SU-DHL-6 (cell line): ENCODE measurements around the gene MRPS10.

Experiments used
- H2AFZ ChIP-seq: fragments of 200-600 bp; sonication (generic); 2 replicates; pipeline ENCODE4 v1.6.1; 2014; ENCODE audit warnings: low read depth, mild to moderate bottlenecking, moderate library complexity, mixed read lengths, antibody characterized with exemption, low read length; ENCODE audit not compliant: severe bottlenecking
- H3F3A ChIP-seq: fragments of 200-600 bp; shearing (Covaris generic); 2 replicates; pipeline ENCODE4 v1.6.0; 2016; ENCODE audit warnings: antibody characterized with exemption, mild to moderate bottlenecking; ENCODE audit not compliant: insufficient read depth
- H3K27ac ChIP-seq: fragments of 200-600 bp; sonication (generic); 2 replicates; pipeline ENCODE4 v1.5.1; 2016; ENCODE audit warnings: low read depth, mild to moderate bottlenecking, low read length, moderate library complexity, mixed read lengths
- H3K27me3 ChIP-seq: fragments of 200-600 bp; sonication (generic), shearing (Covaris generic); 2 replicates; pipeline ENCODE4 v1.6.0; 2014; ENCODE audit warnings: mild to moderate bottlenecking, low read length
- H3K36me3 ChIP-seq: fragments of 200-600 bp; sonication (generic); 2 replicates; pipeline ENCODE4 v1.6.1; 2014; ENCODE audit warnings: mild to moderate bottlenecking, low read length, mixed read lengths
- H3K4me2 ChIP-seq: fragments of 300-600, 200-600 bp; shearing (Covaris generic), sonication (generic); 2 replicates; pipeline ENCODE4 v1.6.0; 2014; ENCODE audit warnings: low read length, low read depth, mild to moderate bottlenecking; ENCODE audit not compliant: poor library complexity, severe bottlenecking
- H3K4me3 ChIP-seq: fragments of 200-600 bp; sonication (generic); 2 replicates; pipeline ENCODE4 v1.5.1; 2014; ENCODE audit warnings: antibody characterized with exemption, low read length, mild to moderate bottlenecking, mixed read lengths; ENCODE audit not compliant: insufficient read depth, poor library complexity, severe bottlenecking
- H3K79me2 ChIP-seq: fragments of 200-600 bp; sonication (generic); 2 replicates; pipeline ENCODE4 v1.6.1; 2014; ENCODE audit warnings: mild to moderate bottlenecking, low read length, moderate library complexity; ENCODE audit not compliant: insufficient read depth
- H3K9ac ChIP-seq: fragments of 200-600 bp; sonication (generic); 2 replicates; pipeline ENCODE4 v1.7.0; 2014; ENCODE audit warnings: mild to moderate bottlenecking, low read length
- H3K9me2 ChIP-seq: fragments of 200-600 bp; sonication (generic); replicated peaks from 2 replicates; pipeline ENCODE4 v1.6.1; 2014; ENCODE audit warnings: low read length; ENCODE audit not compliant: insufficient read depth
- H3K9me3 ChIP-seq: fragments of 200-600 bp; sonication (generic); 2 replicates; pipeline ENCODE4 v1.6.1; 2014; ENCODE audit warnings: low read length, mixed read lengths; ENCODE audit not compliant: insufficient read depth
- H4K20me1 ChIP-seq: fragments of 200-600 bp; sonication (generic); 2 replicates; pipeline ENCODE4 v1.6.1; 2014; ENCODE audit warnings: low read depth, mild to moderate bottlenecking, antibody characterized with exemption, low read length, moderate library complexity, mixed read lengths
- EZH2phosphoT487 ChIP-seq: fragments of 200-600 bp; sonication (generic), shearing (Covaris generic); conservative IDR thresholded peaks from 2 replicates; pipeline ENCODE4 v1.6.1; 2018; ENCODE audit warnings: mild to moderate bottlenecking, antibody characterized with exemption, low read length, moderate library complexity, mixed read lengths
- TF ChIP-seq, protein P1 (sequence below): fragments of 200-600 bp; sonication (generic); IDR thresholded peaks from one replicate; pipeline ENCODE4 v1.5.1; 2017; ENCODE audit warnings: antibody characterized with exemption, mild to moderate bottlenecking, low read length, moderate library complexity; ENCODE audit not compliant: insufficient read depth, poor library complexity, severe bottlenecking

The MRPS10 gene

DNA sequence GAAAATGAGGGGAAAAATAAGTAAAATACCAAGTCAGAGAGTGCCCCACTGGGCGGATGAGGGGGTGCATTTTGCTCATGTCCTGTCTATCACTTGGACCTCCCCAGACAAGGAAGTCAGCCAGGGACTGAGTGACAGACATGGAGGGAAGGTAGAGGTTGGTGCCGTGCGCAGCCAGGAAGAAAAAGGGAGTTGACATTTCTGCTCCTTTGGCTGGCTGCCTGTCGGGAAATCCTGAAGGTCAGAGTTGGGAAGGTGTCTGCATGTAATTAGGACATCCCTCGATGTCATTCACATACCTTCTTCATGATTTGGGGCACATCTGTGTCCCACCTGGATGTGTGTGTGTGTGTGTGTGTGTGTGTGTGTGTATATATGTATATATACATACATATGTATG lies 35.6 kb downstream of the MRPS10 start:
- H2AFZ ChIP-seq, result no peak overlapping the region
- no peaks in the 10 kb centered on the region for H3K79me2 ChIP-seq
- H3K27ac ChIP-seq, result no peak overlapping the region
- no peak overlapping the region for H3K4me2 ChIP-seq
- H3K36me3 ChIP-seq, result no peaks in the 10 kb centered on the region
- H3K9me2 ChIP-seq, result no peaks in the 10 kb centered on the region
- H3F3A ChIP-seq, result no peaks in the 10 kb centered on the region
- no peaks in the 10 kb centered on the region for H4K20me1 ChIP-seq
- H3K27me3 ChIP-seq, result no peaks in the 10 kb centered on the region
- TF ChIP-seq, protein P1, sequence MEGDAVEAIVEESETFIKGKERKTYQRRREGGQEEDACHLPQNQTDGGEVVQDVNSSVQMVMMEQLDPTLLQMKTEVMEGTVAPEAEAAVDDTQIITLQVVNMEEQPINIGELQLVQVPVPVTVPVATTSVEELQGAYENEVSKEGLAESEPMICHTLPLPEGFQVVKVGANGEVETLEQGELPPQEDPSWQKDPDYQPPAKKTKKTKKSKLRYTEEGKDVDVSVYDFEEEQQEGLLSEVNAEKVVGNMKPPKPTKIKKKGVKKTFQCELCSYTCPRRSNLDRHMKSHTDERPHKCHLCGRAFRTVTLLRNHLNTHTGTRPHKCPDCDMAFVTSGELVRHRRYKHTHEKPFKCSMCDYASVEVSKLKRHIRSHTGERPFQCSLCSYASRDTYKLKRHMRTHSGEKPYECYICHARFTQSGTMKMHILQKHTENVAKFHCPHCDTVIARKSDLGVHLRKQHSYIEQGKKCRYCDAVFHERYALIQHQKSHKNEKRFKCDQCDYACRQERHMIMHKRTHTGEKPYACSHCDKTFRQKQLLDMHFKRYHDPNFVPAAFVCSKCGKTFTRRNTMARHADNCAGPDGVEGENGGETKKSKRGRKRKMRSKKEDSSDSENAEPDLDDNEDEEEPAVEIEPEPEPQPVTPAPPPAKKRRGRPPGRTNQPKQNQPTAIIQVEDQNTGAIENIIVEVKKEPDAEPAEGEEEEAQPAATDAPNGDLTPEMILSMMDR, result no peak
- TF ChIP-seq EZH2phosphoT487, result no peak
- no peak overlapping the region for H3K4me3 ChIP-seq
- H3K9me3 ChIP-seq, result no peaks in the 10 kb centered on the region
- no peak overlapping the region for H3K9ac ChIP-seq

- no peak overlapping the region for H2AFZ ChIP-seq
- H3K9me3 ChIP-seq, result no peaks in the 10 kb centered on the region
- no peak overlapping the region for H3K4me2 ChIP-seq
- no peak overlapping the region for H3K9ac ChIP-seq
- no peaks in the 10 kb centered on the region for H4K20me1 ChIP-seq
- H3K27ac ChIP-seq, result no peak overlapping the region
- H3K9me2 ChIP-seq, result no peaks in the 10 kb centered on the region
- H3K79me2 ChIP-seq, result no peaks in the 10 kb centered on the region
- H3F3A ChIP-seq, result no peaks in the 10 kb centered on the region
- no peaks in the 10 kb centered on the region for H3K36me3 ChIP-seq
- no peak overlapping the region for H3K4me3 ChIP-seq
- TF ChIP-seq, protein P1, result no peak
- TF ChIP-seq EZH2phosphoT487, result no peak
- H3K27me3 ChIP-seq, result no peaks in the 10 kb centered on the region
Measured at GRCh38 chr6:42179945-42180313, 37.7 kb downstream of the MRPS10 start.

GRCh38 chr6:42179261-42179944 lies 38.3 kb downstream of the MRPS10 start:
- Histone ChIP-seq H4K20me1 (no peaks in the 10 kb centered on the region), H3K36me3 (no peaks in the 10 kb centered on the region), H3K4me3 (no peak overlapping the region), H3K27ac (no peak overlapping the region), H3K9ac (no peak overlapping the region), H3K79me2 (no peaks in the 10 kb centered on the region), H3K4me2 (no peak overlapping the region), H3K9me3 (no peaks in the 10 kb centered on the region), H2AFZ (no peak overlapping the region), H3F3A (no peaks in the 10 kb centered on the region), H3K9me2 (no peaks in the 10 kb centered on the region), H3K27me3 (no peaks in the 10 kb centered on the region)
- TF ChIP-seq, protein P1, result no peak
- no peak for TF ChIP-seq EZH2phosphoT487
